H4 (cell line): ENCODE data around the gene CTNNA2. TPM values are rescaled to one million over a fixed set of nuclear protein-coding genes. Genes with fewer than 3 reads are reported as not detected.

ENCODE experiments used
- DNase-seq: peaks from one replicate; pipeline ENCODE4 v3.0.0-alpha.2; 2015; ENCODE audit warnings: low spot score
- total RNA-seq: library from RNA; depleted of rRNA; stranded (reverse); fragments of >200 nt; shearing (Covaris generic); gene quantifications from 2 replicates; pipeline ENCODE4 v1.2.3, GENCODE V29; 2014

The CTNNA2 gene
- total RNA-seq, 1 experiment from 2014 or later = 0.39 TPM

DNA sequence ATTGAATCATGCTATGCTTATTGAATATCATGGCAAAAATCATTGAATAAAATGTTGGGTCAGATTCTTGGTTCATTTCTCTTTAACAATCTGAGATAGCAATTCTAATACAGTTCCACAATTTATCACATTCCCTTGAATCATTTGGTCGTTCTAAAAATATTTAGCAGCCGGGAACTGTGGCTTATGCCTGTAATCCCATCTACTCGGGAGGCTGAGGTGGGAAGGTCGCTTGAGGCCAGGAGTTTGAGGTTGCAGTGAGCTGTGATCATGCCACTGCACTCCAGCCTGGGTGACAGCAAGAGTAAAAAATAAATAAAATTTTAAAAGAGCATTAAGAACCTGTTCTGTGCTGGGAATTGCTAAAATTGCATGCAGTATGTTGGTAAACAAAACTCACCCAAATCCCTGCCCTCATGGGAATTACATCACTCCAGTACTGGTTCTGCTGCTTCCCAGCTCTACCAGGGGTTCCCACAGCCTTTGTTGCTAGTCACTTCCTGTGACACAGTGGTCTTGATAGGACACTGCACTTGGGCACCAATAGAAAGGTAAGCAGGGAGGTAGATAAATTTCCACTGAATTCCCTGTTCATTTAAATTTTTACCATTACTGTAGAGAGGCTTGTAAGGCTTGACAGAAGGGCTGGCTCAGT, 200.4 kb downstream of the CTNNA2 start:
- DNase-seq = peak; percentile 55

DNA sequence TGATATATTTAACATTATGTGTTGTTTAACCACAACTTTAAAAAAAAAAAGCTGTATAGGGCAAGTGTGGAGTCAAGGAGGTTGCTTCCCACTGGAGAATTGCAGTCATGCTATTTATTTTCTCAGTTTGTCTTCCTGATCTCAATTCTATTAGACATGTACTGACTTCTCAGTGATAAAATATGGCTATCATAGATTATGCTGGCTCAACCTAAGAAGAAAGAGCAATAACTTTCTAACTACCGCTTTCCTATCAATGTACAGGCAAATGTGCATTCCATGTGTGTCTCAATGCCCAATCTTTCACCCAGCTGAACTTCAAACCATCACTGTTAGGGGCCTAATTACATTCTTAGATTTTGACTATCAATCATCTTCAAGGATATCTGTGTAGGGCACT, 201.4 kb downstream of the CTNNA2 start:
- no peak for DNase-seq

DNA sequence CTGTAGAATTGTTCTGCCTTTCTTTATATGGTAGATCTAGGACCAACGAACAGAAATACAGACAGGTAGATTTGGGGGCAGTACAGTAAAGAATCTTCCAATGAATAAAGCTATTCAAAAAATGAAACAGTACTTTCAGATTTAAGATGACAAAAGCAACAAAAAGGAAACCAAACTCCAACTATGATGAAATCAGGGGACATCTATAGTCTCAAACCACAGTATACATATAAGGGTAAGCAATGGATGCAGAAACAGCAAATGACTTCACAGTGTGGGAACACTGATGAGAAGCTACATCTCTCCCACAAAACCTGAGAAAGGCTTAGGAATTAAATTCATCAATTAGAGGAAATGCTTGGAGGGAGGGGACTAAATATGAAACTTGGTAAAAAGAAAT, 202.5 kb downstream of the CTNNA2 start:
- DNase-seq = peak; percentile 21

DNA sequence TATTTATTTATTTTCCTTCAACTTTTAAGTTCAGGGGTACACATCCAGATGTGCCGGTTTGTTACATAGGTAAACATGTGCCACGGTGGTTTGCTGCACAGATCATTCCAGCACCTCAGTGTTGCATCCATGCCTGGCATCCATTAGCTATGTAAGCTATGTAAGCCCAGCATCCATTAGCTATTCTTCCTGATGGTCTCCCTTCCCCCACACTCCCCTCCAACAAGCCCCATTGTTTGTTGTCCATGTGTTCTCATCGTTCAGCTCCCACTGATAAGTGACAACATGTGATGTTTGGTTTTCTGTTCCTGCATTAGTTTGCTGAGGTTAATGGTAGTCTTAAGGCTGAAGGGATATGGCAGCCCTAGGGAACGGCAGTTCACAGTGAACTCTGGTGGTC, 203.4 kb downstream of the CTNNA2 start:
- no peak for DNase-seq

DNA sequence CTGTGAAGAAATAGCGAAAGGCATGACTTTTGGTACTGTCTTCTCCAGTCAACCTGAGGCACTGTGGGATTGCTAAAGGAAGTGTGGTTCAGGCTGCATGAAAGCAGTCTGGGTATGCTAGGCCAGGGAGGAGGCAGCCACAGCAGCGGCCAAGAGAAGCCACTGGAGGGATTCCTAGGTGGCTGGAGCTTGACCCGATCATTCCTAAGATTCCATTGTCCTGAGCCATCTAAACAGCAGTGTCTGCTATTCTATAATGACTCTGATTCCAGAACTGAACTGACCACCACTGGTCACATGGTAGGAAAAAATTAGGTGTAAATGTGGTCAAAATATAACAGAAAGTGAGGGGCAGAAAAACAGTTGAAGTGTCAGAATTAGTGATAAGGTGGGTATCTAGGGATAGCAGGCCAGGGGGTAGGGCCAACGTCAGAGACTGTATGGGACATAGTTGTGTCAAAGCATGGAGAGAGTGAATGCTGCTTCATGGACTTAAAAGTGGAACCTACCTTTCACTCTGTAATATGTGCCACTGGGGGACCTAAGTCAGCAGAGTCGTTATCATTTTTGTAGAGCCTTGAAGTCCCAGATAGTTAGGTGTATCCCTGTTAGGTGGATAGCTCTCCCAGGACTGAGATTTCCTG, 204.6 kb downstream of the CTNNA2 start:
- DNase-seq = peak; percentile 76

DNA sequence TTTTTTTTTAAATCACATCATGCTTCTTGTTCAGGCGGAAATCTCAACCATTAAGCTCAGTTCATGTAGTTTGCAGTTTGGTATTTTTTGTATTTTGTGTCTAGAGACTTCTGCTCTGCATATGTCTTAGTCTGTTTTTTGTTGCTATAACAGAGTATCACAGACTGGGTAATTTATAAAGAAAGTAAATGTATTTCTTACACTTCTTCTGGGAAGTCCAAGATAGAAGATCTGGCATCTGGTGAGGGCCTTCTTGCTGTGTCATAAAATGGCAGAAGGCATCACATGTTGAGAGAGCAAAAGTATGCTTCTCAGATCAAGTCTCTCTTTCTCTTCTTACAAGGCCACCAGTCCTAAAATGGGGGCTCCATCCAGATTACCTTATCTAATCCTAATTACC, 208.2 kb downstream of the CTNNA2 start:
- DNase-seq = no peak

DNA sequence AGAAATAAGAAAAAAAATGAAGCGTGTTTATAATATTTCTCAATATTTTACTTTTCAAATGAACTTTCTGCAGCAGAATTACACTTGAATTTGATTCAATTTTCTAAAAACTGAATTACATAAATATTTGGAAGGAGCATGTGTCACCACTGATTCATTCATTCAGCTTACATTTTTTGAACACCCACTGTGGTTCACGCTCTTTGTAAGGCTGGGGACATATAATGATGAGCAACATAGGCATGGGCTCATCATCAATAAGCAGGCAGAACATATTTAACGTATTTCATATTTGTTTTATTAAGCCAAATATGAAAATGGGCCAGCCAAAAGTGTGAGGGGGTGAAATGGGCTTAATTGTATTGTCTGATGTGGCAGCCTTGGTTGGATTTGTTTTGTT, 209.1 kb downstream of the CTNNA2 start:
- DNase-seq = no peak

DNA sequence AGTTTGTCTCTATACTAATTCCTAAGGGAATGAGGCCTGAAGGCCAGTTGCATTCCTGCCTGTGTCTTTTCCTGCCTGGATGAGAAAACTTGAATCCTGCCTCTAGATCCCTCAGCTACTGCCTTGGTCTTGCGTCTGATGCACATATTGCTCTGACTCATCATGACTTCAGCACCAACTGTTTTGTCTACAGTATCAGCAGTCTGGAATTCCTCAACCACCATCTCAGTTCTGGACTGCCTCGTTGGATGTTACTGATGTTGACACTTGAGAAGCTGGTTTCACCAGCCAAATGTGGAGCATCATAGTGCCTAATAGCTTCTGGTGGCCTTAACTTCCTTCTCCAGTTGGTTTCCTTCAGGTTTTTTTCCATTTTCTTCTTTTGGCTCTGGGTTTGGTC, 211.0 kb downstream of the CTNNA2 start:
- peak; percentile 92 for DNase-seq

DNA sequence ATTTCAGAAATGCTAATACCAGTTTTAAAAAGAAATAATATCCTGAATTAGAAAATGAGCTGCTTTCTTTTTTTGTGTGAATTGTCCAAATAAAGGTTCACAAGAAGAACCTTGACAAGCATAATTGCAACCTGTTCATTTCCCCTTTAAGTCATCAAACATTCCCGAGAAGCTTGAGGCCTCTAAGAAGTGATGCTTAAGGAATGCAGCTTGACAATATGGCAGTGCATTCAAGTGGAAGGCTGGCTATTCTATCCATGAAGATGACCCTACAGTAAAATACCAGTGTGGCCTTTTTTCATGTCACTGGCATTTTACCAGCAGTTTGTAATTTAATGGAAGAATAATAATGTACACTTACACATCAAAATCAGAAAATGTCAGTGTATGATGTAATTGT, 216.7 kb downstream of the CTNNA2 start:
- DNase-seq = no peak

DNA sequence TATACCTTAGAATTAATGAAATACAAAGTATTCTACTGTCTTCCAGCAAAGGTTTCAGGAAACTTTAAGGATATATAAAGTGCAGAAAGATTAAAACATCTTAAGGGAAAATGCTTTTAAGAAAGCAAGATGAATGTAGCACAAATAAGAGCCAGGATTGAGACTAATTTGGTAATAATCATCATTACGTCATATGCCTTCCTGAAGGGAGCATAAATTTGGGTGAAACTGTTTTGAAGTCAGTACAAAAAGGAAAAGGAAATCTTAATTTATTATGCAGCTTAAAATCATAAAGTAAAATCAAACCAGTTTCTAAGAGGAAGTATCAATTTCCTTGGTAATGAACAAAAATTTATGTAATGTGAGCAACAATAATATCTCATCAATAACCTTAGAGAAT, 221.7 kb downstream of the CTNNA2 start:
- DNase-seq = no peak

DNA sequence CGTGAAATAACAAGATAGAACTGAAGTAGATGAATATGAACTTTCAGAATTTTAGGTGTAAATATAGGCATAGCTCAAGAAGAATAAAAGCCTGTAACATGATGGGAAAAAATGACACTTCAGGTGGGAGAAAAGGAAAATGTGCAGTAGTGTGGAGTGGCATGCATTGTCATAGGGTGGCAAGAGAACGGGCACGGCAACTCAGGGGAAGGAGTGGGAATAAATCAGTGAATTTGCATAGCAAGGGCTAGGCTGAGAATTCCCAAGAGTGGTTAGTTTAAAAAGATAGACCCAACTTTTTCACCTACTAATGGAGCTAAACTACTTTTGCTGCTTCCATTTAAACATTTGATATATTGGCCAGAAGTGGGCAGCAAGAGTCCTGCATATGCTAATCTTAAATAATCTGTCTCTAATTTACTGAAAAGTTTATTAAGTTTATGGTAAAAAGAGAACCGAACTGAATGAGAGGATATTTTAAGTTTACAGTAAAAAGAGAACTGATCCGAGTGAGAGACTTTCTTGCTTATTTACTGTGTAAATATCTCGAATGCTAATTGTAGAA, 228.1 kb downstream of the CTNNA2 start:
- DNase-seq = no peak

DNA sequence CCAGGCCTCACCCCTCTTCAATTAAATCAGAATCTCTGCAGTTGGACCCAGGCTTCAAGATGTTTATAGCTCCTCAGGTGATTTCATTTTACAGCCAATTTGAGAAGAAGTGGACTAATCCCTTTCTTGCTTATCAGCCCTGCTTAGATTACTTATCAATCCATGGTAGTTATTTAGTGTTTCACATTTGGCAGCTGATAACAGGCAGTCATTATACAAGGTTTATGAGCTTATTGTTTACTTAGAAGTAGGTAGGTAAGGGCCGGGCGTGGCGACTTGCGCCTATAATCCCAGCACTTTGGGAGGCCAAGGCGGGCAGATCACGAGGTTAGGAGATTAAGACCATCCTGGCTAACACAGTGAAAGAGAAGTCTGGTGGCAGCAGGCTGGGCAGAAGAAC, 237.5 kb downstream of the CTNNA2 start:
- no peak for DNase-seq

DNA sequence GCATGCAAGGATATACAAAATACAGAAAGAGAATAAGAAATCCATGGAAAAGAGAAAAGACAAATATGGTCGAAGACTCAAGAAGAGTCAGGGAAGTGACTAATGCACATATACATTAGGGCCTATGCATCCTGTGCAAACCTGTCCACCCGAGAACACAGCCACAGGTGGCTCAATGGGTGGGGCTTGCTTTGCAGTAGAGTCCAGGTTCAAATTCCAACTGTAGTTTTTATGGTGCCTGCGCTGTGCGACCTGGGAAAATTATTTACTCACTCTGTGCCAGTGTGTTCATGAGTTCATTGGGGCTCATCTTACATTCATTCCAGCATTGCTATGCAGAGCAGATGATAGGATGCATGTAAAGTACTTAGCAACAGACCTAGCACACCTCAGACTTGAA, 244.7 kb downstream of the CTNNA2 start:
- DNase-seq = no peak

DNA sequence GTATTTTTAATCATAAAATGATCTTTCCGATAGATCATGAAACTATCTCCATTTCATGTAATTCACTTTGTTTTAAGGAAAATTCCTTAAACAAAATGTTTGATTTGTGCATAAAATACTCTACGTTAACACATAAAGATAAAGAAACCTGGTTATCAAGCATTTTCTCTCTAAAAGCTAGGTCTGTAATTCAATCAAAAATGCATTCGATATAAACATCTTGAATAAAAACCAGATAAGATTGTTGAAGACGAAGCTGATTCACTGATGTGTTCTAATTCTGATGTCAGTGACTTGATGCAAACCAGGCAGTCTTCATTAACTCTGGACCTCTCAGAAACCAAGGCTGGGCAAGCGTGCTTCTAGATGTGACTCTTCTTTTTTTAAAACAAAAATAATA, 245.2 kb downstream of the CTNNA2 start:
- DNase-seq = no peak

DNA sequence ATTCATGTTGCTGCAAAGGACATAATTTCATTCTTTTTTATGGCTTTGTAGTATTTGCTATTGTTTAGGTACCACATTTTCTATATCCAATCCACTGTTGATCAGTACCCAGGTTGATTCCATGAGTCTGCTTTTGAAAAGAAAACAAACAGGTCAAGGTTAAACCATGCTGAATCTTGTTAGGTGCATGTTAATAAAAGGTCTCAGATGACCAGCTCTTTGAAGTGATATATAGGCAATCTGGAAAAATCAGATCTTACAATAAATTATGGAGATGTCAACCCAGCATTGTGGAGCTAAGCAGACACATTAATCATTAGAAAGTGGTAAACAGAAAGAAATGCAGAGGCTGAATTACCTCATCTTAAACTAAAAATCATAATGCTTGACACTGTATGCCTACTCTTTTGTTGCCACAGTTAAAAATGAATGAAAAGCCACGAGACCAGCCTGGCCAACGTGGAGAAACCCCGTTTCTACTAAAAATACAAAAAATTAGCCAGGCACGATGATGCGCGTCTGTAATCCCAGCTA, 246.0 kb downstream of the CTNNA2 start:
- DNase-seq = no peak

DNA sequence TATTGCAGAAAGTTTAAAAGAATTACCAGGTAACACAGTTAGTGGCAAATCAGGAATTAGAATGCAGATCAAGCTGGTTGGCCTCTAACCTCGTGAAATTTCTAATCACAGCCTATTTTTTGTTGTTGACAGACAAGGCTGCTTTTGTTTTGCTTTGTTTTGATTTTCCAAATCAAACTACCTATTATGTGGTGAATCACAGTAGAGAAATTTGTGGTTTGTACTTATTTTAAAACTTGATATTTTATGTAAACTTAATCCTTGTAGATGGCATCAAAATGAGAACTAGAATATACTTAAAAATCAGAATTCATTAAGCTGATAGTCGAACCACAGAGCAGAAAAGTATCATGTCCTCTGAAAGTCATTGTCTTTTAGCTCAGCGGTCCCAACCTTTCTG, 258.1 kb downstream of the CTNNA2 start:
- no peak for DNase-seq

DNA sequence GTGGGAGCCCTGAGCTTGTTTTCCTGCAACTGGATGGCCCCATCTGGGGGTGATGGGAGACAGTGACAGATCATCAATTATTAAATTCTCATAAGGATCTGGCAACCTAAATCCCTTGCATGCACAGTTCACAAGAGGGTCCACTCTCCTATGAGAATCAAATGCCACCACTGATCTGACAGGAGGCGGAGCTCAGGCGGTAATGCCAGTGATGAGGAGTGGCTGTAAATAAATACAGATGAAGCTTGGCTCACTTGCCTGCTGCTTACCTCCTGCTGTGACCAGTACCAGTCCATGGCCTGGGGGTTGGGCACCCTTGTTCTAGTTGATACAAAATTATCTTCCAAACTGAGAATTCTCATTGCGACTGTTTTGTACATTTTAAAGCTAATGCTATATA, 258.6 kb downstream of the CTNNA2 start:
- no peak for DNase-seq

DNA sequence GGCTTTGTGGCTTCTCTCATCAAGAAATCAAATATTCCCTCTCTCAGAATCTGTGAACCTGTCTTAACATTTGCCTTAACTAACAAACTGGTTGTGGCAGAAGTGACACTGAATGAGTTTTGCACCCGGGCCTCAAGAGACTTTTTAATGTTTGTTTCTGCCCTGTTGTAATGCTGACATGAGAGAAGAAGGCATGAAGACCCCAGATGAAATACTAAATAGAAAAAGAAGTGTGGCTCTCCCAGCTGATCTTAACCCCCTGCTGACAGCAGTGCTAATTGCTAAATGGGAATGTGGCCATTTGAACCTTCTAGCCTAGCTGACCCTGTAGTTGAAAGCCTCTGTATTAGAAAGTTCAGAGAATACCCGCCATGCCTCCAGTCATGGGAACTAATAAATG, 261.2 kb downstream of the CTNNA2 start:
- DNase-seq = no peak

DNA sequence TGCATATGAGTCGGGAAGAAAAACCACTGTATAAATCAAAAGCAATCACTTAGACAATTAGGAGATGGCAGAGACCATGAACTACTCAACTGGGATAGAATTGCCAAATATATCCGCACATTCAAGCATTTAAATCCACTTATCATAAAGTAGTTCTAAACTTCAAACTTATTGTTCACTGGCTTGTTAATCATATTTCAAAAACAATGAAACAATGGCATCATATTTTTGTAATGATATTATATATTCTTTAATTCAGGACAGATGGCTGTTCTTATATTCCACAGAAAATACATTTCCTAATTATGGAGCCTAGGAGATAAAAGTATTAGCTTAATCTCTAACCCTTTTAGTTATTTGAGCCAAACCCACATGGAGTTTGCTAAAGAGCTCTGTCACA, 263.6 kb downstream of the CTNNA2 start:
- no peak for DNase-seq

DNA sequence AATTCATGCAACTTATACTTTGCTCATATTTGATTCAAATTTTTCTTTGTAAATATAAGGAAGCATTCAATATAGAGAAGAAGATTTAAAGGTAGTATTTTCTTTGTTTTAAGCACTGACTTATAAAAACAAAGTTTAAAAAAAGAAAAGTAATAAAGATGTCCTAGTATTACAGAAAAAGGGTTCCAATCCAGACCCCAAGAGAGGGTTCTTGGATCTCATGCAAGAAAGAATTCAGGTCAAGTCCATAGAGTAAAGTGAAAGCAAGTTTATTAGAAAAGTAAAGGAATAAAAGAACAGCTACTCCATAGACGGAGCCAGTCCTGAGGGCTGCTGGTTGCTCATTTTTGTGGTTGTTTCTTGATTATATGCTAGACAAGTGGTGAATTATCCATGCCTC, 267.9 kb downstream of the CTNNA2 start:
- DNase-seq = no peak

DNA sequence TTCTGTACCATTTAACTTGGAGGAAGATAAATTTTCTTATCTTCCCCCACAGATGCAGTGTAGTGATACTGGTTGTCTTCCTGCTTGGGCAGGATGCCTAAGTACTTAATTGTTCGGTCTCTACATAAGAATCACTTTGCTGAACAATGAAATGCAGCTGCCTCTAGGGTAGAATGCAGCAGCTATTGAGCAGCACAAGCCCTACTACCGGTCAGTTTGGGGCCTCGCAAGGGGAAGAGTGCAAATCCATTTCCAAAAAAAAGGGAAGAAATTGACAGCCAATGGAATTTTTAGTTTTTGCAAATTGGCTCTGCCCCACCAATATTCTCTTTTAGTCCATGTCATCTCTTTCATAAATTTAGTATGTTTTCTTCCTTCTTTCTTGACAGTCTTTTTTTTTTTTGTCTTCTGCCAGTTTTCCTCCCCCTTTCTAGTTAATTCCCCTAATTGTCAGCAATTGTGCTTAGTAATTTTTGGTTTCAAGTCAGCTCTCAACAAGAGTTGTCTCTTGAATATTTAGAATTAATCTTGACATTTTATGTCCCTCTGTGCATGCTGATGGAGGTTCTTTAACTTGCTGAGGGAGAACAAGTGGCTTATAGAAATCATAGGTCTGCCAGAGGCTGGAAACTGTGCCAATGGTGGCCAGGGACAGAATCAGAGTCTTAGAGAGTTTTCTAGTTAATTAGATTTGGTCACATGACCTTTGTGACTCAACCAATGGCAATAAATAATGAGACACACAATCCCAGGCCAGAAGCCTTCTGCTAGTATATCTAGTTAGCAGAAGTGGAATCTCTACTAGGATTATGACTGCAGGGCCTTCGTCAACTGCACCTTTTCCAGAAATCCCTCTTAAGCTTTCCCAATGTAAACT, 270.0 kb downstream of the CTNNA2 start:
- DNase-seq = no peak

DNA sequence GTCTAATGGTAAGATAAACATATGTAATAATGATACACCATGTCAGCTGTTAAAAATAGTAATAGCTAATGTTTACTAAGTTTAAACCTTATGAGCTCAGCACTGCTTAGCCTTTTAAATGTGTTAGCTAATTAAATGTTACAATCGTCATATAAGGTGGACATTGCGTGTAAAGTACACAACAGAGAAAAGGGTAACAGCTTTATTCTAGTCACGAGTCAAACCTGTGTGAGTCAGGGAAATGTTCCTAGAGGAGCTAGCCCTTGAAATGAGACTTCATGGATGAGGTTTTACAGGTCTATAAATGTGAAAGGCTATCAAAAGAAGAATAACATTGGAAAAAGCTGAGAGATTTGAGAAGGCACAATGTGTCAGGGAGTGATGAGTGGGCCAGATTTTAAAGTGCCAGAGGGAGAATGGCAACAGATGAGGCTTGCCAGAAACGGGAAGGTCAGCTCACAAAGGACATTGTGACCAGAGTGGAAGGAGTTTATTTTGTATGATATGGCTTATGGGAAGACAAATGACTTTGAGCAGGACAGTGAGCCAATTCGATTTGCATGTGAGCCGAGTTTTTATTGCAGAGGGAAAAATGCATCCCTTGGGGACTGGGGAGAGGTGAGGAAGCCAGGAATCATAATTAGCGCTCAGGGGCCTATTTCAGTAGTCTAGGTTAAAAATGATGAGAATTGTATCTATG, 276.3 kb downstream of the CTNNA2 start:
- no peak for DNase-seq
